Stimulated activated CD4-positive, alpha-beta T cell treated with anti-CD3 and anti-CD28 coated beads, Interleukin-1b, Interleukin-23, amount 100 ng/mL, for 24 hours (primary cell): ENCODE results near the gene SCAF1.

Experiments
- DNase-seq, 4 experiments: peaks; one replicate each; pipeline ENCODE4 v3.0.0-alpha.2; 2020; ENCODE audit warnings: low read depth in 4 of 4, low spot score in 1 of 4

The SCAF1 gene

DNA sequence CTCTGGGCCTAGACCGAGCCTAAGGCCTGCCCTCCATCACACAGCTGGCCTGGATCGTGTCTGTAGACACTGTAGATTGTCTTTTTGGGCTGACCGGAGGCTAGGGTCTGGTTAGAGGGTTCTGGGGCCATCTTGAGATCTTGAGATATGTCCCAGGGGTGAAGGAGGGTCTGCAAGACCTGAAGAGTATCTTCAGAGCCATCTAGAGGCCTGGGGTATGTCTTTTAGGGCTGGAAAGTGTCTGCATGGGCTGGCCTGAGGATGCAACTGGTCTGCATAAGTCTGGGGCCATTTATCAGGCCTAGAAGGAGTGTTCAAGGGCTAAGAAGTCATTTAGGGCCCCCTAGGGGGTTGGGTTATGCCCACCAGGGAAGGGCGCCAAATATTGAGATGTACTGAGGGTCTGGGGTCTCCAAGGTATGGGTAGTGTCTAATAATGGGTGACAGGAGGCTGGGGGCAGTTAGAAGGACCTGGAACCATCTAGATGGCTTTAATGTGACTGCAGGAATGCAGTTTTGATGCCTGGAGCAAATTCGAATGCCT lies 555 bp downstream of the SCAF1 start:
- no peak for DNase-seq

- DNase-seq = no peak
Measured at GRCh38 chr19:49643466-49643865, 1.5 kb downstream of the SCAF1 start.

DNA sequence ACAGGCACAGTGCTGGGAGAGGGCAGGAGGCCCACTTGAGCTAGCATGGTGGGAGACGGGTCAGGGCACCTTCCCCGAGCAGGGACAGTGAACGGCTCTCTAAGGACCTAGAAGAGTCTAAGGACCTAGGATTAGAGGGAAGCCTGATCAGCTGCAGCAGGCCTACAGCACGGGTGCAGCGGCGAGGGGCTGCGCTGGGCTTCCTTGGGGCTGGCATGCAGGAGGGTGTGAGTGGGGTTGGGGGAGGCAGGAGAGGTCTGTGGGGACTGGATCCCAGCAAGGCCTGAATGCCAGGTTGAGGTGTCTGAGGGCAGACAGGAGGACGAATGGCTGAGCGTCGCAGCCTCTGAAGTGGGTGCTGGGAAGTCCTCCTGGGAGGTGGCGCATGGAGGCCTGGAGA lies 3.6 kb downstream of the SCAF1 start:
- no peak for DNase-seq

- DNase-seq = no peak
Measured at GRCh38 chr19:49645995-49646394, 4.0 kb downstream of the SCAF1 start.

GRCh38 chr19:49646586-49646985 lies 4.6 kb downstream of the SCAF1 start:
- DNase-seq = no peak

DNA sequence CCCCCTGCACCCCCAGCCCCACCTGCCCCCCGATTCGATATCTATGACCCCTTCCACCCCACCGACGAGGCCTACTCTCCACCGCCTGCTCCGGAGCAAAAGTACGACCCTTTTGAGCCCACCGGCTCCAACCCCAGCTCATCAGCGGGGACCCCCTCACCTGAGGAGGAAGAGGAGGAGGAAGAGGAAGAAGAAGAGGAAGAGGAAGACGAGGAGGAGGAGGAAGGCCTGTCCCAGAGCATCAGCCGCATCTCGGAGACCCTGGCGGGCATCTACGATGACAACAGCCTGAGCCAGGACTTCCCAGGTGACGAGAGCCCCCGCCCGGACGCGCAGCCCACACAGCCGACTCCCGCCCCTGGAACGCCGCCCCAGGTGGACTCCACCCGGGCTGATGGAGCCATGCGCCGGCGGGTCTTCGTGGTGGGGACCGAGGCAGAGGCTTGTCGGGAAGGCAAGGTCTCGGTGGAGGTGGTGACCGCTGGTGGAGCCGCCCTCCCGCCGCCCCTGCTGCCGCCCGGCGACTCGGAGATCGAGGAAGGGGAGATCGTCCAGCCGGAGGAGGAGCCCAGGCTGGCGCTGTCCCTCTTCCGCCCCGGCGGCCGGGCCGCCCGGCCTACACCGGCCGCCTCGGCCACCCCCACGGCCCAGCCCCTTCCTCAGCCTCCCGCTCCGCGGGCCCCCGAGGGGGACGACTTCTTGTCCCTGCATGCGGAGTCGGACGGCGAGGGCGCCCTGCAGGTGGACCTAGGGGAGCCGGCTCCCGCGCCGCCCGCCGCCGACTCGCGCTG lies 9.2 kb downstream of the SCAF1 start:
- DNase-seq = no peak

DNA sequence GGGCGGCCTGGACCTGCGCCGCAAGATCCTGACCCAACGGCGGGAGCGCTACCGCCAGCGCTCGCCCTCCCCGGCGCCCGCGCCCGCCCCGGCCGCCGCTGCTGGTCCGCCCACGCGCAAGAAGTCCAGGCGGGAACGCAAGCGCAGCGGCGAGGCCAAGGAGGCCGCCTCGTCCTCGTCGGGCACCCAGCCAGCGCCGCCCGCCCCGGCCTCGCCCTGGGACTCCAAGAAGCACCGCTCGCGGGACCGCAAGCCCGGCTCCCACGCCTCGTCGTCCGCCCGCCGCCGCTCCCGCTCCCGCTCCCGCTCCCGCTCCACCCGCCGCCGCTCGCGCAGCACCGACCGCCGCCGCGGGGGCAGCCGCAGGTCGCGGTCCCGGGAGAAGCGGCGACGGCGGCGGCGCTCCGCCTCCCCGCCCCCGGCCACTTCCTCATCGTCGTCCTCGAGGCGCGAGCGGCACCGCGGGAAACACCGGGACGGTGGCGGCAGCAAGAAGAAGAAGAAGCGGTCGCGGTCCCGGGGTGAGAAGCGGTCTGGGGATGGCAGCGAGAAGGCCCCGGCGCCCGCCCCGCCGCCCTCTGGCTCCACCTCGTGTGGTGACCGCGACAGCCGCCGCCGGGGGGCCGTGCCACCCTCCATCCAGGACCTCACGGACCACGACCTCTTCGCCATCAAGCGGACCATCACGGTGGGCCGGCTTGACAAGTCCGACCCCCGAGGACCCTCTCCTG lies 10.0 kb downstream of the SCAF1 start:
- DNase-seq = no peak

DNA sequence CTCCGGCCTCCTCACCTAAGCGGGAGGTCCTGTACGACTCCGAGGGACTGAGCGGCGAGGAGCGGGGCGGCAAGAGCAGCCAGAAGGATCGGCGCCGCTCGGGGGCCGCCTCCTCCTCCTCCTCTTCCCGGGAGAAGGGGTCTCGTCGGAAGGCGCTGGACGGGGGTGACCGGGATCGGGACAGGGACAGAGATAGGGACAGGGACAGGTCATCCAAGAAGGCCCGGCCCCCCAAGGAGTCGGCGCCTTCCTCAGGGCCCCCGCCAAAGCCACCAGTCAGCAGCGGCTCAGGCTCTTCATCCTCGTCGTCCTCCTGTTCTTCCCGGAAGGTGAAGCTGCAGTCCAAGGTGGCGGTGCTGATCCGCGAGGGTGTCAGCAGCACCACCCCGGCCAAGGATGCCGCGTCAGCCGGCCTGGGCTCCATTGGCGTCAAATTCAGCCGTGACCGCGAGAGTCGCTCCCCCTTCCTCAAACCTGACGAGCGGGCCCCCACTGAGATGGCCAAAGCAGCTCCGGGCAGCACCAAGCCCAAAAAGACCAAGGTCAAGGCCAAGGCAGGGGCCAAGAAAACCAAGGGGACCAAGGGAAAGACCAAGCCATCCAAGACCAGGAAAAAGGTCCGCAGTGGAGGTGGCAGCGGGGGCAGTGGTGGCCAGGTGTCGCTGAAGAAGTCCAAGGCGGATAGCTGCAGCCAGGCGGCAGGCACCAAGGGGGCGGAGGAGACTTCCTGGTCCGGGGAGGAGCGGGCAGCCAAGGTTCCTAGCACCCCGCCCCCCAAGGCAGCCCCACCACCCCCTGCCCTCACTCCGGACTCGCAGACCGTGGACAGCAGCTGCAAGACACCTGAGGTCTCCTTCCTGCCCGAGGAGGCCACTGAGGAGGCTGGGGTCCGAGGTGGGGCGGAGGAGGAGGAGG lies 10.8 kb downstream of the SCAF1 start:
- no peak for DNase-seq

DNA sequence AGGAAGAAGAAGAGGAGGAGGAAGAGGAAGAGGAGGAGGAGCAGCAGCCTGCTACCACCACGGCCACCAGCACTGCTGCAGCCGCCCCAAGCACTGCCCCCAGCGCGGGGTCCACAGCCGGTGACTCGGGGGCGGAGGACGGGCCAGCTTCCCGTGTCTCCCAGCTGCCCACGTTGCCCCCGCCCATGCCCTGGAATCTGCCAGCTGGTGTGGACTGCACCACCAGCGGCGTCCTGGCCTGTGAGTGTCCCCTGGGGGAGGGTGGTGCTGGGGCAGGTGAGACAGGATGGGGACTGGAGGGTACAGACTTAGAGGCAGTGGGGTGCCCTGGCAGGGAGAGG lies 11.4 kb downstream of the SCAF1 start:
- DNase-seq = no peak

DNA sequence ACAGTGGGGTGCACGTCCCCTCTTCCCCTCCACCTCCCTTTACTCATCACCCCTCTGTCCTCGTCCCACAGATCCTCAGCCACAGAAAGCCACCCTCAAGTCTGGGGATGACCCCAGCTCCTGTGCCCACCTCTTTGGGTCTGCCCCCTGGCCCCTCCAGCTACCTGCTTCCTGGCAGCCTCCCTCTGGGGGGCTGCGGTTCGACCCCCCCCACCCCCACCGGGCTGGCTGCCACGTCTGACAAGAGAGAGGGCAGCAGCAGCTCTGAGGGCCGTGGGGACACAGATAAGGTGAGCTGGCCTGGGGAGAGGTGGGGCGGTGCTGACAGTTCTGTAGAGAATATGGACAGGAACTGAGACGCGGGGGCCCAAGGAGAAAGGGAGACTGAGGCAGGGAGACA lies 12.6 kb downstream of the SCAF1 start:
- no peak for DNase-seq

GRCh38 chr19:49655570-49656455 lies 13.8 kb downstream of the SCAF1 start:
- DNase-seq = no peak

GRCh38 chr19:49656456-49657109 lies 14.6 kb downstream of the SCAF1 start:
- no peak for DNase-seq

- no peak for DNase-seq
Measured at GRCh38 chr19:49657493-49658138, 15.6 kb downstream of the SCAF1 start.

DNA sequence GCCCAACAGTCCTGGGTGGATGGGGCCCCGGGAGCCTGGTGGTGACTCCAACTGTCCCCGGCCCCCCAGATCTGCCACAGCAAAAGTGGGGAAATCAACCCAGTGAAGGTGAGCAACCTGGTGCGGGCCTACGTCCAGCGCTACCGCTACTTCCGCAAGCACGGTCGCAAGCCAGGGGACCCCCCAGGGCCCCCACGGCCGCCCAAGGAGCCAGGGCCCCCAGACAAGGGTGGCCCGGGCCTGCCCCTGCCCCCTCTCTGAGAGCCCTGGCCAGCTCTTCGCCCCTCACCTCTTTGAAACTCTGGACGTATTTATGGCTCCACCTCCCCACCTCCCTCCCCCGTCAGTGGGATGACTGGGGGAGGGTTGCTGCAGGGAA lies 16.1 kb downstream of the SCAF1 start:
- DNase-seq = no peak

DNA sequence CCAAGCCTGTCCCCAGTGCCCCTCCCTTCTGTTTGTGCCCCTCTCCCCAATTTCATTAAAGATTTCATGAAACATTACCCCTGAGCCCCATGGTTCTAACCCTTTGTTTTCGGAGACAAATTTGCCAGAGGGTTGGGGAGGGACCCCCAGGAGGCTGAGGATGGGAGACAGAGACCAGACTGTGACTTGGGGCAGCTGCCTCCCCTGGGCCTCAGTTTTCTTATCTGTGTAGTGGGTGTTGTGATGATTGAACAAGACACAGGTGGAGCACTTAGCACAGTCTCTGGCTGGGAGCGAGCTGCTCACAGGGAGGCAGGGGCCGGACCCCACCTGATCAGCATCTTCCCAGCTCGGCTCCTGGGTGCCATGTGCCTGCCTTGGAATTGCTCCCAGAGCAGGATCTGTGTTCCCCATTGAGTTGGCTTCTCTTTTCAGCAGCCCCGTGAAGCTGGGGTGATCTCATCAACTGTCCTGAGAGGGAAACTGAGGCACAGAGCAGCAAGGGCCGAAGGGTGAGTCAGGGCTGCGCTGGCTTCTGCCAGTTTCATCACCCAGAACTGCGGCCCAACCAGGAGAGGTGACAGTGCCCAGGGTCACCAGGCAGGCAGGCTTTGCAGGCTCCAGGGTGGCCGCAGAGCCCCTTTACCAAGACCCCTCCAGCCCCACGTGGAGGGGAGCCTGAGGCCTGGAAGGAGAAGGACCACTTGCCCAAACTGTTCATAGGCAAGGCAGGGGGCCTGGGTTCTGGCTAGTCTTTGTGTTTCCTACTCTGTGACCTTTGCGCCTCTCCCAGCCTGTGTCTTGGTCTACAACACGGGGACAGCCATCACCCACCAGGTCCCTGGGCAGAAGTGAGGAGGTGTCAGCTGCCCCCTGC lies 16.8 kb downstream of the SCAF1 start:
- DNase-seq = no peak

DNA sequence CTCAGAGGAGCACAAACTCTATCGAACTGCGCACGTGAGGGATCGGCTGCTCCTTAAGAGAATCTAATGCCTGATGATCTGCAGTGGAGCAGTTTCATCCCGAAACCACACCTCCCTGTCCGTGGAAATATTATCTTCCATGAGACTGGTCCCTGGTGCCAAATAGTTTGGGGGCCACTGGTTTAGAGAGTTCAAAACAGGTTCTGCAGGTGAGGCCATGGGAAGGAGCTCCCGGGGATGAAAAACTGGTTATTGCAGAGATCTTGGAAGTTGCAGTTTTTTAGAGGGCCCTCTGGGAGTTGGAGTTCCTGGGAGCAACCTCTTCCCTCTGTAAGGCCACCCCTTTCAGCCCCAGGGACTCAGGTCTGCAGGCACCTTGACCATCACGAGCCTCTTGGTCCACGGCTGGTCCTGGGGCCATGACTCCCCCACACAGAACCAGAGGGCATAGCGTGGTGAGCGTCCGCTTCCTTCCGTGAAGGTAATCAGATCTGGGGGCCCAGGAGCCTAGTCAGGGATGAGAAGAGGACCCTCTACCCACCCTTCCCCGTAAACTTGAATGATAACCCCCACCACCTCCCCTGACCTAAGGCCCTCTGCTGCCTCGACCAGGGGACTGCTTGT lies 18.4 kb downstream of the SCAF1 start:
- DNase-seq = no peak

- DNase-seq = no peak
Measured at GRCh38 chr19:49662011-49662410, 20.0 kb downstream of the SCAF1 start.

DNA sequence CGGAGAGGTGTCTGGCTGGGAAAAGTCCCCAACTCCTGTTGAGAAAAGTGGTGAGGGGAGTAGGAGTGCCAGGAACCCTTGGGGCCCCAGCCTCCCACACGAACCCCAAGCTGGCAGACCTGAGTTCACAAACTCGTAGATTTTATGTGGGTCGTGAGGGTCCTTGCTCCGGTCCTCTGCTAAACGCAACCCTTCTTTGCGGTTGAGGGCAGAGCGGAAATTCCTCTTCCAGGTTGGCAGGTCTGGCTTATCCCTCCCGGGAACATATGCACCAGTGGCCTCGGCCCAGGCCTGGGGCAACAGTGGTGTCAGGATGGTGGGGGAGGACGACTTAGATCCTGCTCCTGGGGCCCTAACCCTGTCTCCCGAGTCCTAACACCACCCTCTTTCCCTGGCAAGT lies 21.2 kb downstream of the SCAF1 start:
- no peak for DNase-seq
